ENCODE measurements around the gene TOP3A. TPM values are rescaled to one million over a fixed set of nuclear protein-coding genes. Genes with fewer than 3 reads are reported as not detected.

TOP3A gene
- total RNA-seq, 1 experiment from 2014 or later = 73.7 TPM

DNA sequence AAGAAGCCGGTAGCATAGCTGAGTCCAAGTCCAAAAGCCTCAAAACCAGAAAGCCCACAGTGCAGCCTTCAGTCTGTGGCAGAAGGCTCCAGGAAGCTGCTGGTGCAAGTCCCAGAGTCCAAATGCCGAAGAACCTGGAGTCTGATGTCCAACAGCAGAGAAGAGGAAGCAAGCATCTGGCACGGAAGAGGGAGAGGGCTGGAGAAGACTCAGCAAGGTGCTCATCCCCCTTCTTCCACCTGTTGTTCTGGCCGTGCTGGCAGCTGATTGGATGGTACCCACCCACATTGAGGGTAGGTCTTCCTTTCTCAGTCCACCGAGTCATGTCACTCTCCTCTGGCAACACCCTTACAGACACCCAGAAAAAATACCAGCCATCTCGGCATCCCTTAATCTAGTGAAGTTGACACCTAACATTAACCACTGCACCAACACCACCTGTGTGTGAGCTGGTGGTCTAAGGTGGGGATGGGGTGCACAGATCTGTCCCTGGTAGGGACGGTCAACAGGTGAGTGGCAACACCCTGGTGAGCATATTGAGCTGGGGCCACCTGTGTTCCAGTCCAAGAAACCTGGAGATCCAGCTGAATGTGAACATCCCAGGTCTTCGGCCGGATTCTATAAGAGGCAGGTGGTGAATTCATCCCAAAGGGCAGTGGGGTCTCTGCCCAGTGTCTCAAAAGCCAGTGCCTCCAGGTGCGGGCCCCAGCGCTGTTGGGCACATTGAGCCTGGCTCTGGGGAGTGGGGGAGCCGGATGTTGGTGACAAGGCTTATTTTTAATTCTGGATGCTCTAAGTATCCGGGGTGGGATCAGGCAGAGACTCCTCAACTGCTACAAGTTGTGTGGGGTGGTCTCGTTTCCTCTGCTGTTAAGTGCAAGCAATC lies 44.5 kb downstream of the TOP3A start:
- intact Hi-C loops (cut with micrococcal nuclease; ENCODE audit: unreplicated experiment) = no loop called here
- POLR2A ChIA-PET = interaction anchor here (1.1 kb wide), 1 partner anchor 9 kb away, joined by 5 read pairs; the partner anchor contains the start of gene MIEF2

DNA sequence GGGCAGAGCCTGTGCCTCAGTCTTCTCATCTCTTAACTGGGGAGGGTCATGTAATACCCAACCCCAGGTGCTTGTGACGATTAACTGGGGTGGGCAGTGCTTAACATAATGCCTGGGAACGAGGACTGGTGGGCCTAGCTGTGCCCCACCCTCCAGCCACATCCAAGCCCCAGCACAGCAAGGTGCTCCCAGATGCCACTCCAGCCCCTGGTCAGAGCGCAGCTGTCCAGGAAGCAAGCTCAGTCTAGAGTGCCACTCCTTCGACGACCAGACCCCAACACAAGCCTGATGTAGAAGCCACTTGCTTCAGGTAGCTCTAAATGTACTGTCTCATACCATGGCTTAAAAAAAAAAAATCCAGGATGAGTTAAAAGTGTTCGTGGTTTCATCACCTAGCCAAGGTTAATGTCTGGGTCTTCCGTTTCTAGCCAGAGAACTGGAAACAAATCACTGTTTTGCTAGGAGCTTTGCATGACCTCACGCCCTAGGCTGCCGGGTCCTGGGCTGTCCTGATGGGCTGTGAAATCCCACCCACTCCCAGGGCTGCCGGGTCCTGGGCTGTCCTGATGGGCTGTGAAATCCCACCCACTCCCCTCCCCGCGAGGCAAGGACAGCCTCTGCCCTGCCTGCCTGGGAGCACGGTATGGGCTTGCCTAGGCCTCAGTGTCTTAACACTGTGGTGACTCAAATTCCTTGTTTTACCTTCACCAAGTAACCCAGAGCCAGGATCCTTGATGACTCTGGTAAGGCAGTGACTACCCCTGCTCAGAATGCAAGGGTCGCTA lies 46.7 kb downstream of the TOP3A start:
- no peak for DNase-seq
- intact Hi-C loops (cut with micrococcal nuclease; ENCODE audit: unreplicated experiment) = no loop called here
- Mint-ChIP-seq H3K27me3 (ENCODE audit: insufficient read depth, unreplicated experiment) (no peaks in the 10 kb centered on the region), H3K27ac (ENCODE audit: unreplicated experiment) (peak overlapping the region; percentile 73), H3K4me3 (ENCODE audit: unreplicated experiment) (no peak overlapping the region), H3K36me3 (ENCODE audit: insufficient read depth, unreplicated experiment) (peaks cover 49% of the 10 kb centered on the region), H3K9me3 (ENCODE audit: unreplicated experiment) (no peaks in the 10 kb centered on the region), H3K4me1 (ENCODE audit: low read depth, unreplicated experiment) (peaks cover 6% of the 10 kb centered on the region)
- BruUV-seq (replicated peaks) = no TSS peak
- peaks cover 16% of the 10 kb centered on the region for H3K4me1 ChIP-seq
- H3K36me3 ChIP-seq (ENCODE audit: control insufficient read depth, insufficient read depth, low read length) = no peaks in the 10 kb centered on the region
- POLR2A ChIA-PET = interaction anchor here (0.6 to 1.0 kb wide), 4 partner anchors 9 to 85 kb away, joined by 3 to 4 read pairs (median 3); no protein-coding TSS in a partner anchor
- no peaks in the 10 kb centered on the region for H3K9me3 ChIP-seq
- H3K4me3 ChIP-seq (ENCODE audit: low read depth, low read length) = no peak overlapping the region
- TF ChIP-seq, protein P1, sequence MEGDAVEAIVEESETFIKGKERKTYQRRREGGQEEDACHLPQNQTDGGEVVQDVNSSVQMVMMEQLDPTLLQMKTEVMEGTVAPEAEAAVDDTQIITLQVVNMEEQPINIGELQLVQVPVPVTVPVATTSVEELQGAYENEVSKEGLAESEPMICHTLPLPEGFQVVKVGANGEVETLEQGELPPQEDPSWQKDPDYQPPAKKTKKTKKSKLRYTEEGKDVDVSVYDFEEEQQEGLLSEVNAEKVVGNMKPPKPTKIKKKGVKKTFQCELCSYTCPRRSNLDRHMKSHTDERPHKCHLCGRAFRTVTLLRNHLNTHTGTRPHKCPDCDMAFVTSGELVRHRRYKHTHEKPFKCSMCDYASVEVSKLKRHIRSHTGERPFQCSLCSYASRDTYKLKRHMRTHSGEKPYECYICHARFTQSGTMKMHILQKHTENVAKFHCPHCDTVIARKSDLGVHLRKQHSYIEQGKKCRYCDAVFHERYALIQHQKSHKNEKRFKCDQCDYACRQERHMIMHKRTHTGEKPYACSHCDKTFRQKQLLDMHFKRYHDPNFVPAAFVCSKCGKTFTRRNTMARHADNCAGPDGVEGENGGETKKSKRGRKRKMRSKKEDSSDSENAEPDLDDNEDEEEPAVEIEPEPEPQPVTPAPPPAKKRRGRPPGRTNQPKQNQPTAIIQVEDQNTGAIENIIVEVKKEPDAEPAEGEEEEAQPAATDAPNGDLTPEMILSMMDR (IDR thresholded peaks at IDR 0.05; ENCODE audit: insufficient read depth in 1 of 2, low read depth in 1 of 2, low read length in 1 of 2, severe bottlenecking in 1 of 2, unreplicated experiment in 1 of 2) = no peak
- CTCF ChIA-PET = interaction anchor here (0.6 kb wide), 1 partner anchor 28 kb away, joined by 3 read pairs; no protein-coding TSS in a partner anchor
- H3K27me3 ChIP-seq (replicated peaks; ENCODE audit: control insufficient read depth, insufficient read depth, low read length) = no peaks in the 10 kb centered on the region

More for the DNA sequence above, 44.5 kb downstream of the TOP3A start:
- Mint-ChIP-seq H3K9me3 (ENCODE audit: unreplicated experiment) (no peaks in the 10 kb centered on the region), H3K4me1 (ENCODE audit: low read depth, unreplicated experiment) (peaks cover 6% of the 10 kb centered on the region), H3K36me3 (ENCODE audit: insufficient read depth, unreplicated experiment) (peaks cover 54% of the 10 kb centered on the region), H3K4me3 (ENCODE audit: unreplicated experiment) (no peak overlapping the region), H3K27me3 (ENCODE audit: insufficient read depth, unreplicated experiment) (no peaks in the 10 kb centered on the region), H3K27ac (ENCODE audit: unreplicated experiment) (peak overlapping the region; percentile 59)
- Histone ChIP-seq H3K4me3 (ENCODE audit: low read depth, low read length) (no peak overlapping the region), H3K9me3 (no peaks in the 10 kb centered on the region), H3K36me3 (ENCODE audit: control insufficient read depth, insufficient read depth, low read length) (peaks cover 5% of the 10 kb centered on the region; the same call in 1 of the 2 replicates), H3K4me1 (peaks cover 16% of the 10 kb centered on the region), H3K27me3 (replicated peaks; ENCODE audit: control insufficient read depth, insufficient read depth, low read length) (no peaks in the 10 kb centered on the region)
- DNase-seq = no peak
- TF ChIP-seq, protein P1 (IDR thresholded peaks at IDR 0.05; ENCODE audit: insufficient read depth in 1 of 2, low read depth in 1 of 2, low read length in 1 of 2, severe bottlenecking in 1 of 2, unreplicated experiment in 1 of 2) = no peak
- CTCF ChIA-PET = no interaction called here
- BruUV-seq (replicated peaks) = no TSS peak

DNA sequence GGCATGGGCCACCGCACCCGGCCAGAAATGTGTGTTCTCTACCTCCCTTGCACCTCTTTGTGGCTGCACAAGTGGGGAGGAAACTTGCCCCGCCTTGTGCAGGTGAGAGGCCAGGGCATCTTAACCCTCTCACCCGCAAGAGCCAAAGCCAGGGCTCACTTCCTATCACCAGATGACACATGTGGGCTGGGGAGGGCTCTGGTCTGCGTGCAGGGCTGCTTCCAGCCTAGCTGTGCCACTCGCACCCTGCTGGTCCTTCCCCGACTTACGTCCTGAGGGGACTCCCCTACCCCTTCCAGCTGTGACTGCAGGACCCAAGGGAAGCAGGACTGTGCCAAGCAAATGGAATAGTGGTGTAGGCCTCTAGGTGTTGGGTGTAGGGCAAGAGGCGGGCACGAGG lies 47.4 kb downstream of the TOP3A start:
- POLR2A ChIA-PET = interaction anchor here (0.6 kb wide), 2 partner anchors 8 to 84 kb away, joined by 3 read pairs; no protein-coding TSS in a partner anchor
- intact Hi-C loops (cut with micrococcal nuclease; ENCODE audit: unreplicated experiment) = no loop called here

More for the DNA sequence above, 47.4 kb downstream of the TOP3A start:
- TF ChIP-seq, protein P1 (IDR thresholded peaks at IDR 0.05; ENCODE audit: insufficient read depth in 1 of 2, low read depth in 1 of 2, low read length in 1 of 2, severe bottlenecking in 1 of 2, unreplicated experiment in 1 of 2) = no peak
- CTCF ChIA-PET = no interaction called here
- BruUV-seq (replicated peaks) = no TSS peak
- peaks cover 45% of the 10 kb centered on the region for H3K36me3 Mint-ChIP-seq (ENCODE audit: insufficient read depth, unreplicated experiment)
- no peaks in the 10 kb centered on the region for H3K36me3 ChIP-seq (ENCODE audit: control insufficient read depth, insufficient read depth, low read length)
- H3K4me3 ChIP-seq (ENCODE audit: low read depth, low read length) = no peak overlapping the region
- H3K9me3 ChIP-seq = no peaks in the 10 kb centered on the region
- no peak overlapping the region for H3K4me3 Mint-ChIP-seq (ENCODE audit: unreplicated experiment)
- H3K27me3 ChIP-seq (replicated peaks; ENCODE audit: control insufficient read depth, insufficient read depth, low read length) = no peaks in the 10 kb centered on the region
- peak overlapping the region; percentile 73 for H3K27ac Mint-ChIP-seq (ENCODE audit: unreplicated experiment)
- H3K9me3 Mint-ChIP-seq (ENCODE audit: unreplicated experiment) = no peaks in the 10 kb centered on the region
- H3K4me1 ChIP-seq = peaks cover 17% of the 10 kb centered on the region
- peaks cover 6% of the 10 kb centered on the region for H3K4me1 Mint-ChIP-seq (ENCODE audit: low read depth, unreplicated experiment)
- no peaks in the 10 kb centered on the region for H3K27me3 Mint-ChIP-seq (ENCODE audit: insufficient read depth, unreplicated experiment)
- DNase-seq = no peak

All from Caco-2 (cell line).